GM21390 (cell line): Measurements from ENCODE around the gene CACNA1D.

ENCODE experiments used
- ATAC-seq: cut with Tn5 transposase; IDR thresholded peaks from one replicate; pipeline ENCODE4 v1.9.1; 2021; ENCODE audit not compliant: unreplicated experiment

Gene CACNA1D

DNA sequence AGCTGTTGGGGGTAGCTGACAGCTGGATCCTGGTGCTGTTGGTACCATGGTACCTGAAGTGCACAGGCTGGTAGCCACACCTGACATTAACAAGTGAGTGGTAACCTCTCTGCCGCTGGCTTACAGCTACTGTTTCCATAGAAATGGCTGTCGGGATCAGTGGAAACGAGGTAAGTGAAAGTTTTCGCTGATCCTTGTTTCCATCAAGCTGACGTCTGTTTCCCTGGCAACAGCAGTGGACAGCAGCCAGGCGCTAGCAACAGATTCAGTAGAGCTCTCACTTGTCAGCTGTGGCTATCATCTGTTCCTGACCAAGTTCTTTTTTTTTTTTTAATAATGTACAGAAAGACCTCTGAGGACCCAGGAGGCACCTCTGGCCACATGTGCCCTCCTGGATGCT is 185.6 kb downstream of the CACNA1D start:
- no peak for ATAC-seq

- no peak for ATAC-seq
These were observed 188.4 kb downstream of the CACNA1D start for GRCh38 chr3:53682807-53683206.

DNA sequence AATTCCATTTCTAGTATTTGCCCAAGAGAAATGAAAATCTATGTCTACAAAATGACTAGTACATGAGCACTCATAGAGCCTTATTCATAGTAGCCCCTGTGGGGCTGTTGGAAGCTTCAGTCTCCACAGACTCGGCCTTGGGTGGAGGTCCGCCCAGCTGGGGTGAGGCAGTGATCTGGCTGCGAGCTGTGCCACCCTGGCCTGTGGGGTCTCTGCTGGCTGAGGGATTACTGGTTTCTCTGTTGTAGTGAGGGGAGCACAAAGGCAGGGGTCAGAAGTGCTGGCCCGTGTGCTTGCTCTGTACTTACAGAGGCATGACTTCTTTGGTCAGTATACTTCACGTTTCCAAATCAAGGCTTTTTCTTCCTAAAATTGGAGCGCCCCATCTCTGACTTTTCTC is 193.7 kb downstream of the CACNA1D start:
- ATAC-seq = no peak

GRCh38 chr3:53688989-53689388 is 194.6 kb downstream of the CACNA1D start:
- ATAC-seq = no peak

DNA sequence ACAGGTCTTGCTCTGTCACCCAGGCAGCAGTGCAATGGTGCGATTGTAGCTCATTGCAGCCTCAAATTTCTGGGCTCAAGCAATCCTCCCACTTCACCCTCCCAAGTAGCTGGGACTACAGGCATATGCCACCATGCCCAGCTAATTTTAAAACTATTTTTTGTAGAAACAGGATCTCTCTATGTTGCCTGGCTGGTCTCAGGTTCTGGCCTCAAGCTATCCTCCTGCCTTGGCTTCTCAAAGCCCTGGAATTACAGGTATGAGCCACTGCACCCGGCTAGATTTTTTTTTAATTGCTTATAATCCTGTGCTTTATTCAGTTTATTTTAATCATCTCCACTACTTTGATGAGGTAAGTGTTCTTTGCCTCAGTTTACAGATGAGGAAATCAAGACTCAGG is 195.3 kb downstream of the CACNA1D start:
- no peak for ATAC-seq

- no peak for ATAC-seq
These were observed 196.1 kb downstream of the CACNA1D start for GRCh38 chr3:53690521-53690920.

- no peak for ATAC-seq
These were observed 196.9 kb downstream of the CACNA1D start for GRCh38 chr3:53691349-53691748.

DNA sequence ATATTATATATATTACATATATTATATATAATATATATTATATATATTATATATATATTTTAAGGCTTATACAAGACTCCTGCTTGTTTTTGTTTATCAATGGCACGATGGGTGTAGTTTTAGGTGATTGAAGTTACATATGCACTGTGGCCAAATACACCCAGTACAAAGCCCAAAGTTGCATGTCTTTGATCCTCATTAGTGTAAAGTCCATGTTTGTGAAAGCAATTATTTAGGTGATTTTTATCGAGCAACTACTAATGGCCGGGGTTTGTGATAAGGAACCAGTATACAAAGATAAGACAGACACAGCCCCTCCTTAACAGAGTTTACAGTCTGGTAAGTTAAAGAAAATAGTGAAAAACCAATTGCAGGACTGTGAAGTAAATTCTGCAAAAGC is 197.5 kb downstream of the CACNA1D start:
- no peak for ATAC-seq

- ATAC-seq = no peak
These were observed 199.0 kb downstream of the CACNA1D start for GRCh38 chr3:53693451-53693850.

GRCh38 chr3:53694046-53694445 is 199.6 kb downstream of the CACNA1D start:
- ATAC-seq = no peak

GRCh38 chr3:53694666-53695323 is 200.4 kb downstream of the CACNA1D start:
- ATAC-seq = no peak

DNA sequence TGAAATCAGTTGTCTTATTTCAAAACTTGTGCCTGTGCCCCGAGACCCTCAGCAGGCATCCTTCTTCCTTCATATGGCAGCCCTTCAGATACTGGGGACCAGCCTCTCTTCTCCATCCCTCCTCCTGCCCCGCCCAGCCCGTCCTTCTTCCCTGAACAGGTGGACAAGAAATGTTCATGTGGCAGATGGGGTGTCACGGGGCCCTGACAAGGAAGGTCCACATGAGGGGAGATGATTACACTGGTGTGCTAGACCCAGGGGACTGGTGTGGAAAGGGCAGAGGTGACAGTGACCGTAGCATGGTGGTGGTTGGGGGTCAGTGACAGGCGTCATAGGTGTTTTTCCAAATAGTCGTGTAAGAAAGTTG is 200.9 kb downstream of the CACNA1D start:
- no peak for ATAC-seq

GRCh38 chr3:53696401-53697172 is 202.2 kb downstream of the CACNA1D start:
- no peak for ATAC-seq

DNA sequence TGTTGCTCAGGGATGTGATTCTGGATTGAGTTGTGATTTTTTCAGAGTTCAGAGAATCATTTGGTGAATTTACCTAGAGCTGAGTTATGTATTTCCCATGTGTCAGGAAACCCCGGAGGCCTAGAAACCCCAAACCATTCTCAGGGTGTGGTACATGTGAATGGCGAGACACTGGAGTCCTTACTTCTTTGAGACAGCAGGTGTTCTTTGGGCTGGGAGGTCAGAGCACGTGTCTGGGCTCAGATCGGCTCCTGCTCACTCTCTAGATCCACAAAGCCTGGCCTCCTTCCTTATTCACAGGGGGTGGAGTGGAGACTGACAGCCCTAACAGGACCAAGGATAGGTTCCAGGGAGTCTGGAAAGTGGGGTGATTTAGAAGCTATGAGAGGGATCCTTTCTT is 206.0 kb downstream of the CACNA1D start:
- no peak for ATAC-seq

DNA sequence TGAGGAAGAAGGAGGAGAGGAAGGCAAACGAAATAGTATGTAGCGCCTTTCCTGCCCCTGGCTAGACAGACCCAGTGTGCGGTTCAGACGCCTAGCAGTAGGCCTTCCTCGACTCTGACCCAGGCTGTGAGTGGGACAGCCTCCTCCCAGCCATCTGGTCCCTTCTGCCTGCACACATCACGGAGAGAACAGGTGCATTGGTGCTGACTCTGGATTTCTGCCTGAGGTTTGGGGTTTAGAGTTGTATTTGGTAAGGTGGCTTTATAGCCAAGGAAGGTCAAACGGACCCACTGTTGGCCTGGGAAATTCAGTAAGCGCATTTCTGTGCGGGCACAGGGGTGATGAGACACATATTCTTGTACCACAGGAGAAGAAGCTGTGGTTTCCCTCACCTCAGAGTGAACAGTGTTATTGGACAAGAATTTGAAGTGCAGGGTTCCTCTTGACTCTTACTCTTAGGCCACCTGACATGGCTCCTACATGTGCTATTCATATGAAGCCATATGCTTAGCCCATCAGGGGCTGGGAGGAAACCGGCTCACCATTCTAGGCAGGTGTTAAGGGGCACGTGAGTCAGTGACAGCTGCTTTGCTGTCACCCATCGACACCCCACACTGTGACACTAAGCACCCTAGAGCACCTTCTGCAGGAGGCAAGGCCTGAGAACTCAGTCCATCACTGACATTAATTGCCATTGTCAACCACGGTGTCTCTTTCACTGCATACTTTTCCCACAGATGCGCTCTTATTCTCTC is 208.5 kb downstream of the CACNA1D start:
- no peak for ATAC-seq

GRCh38 chr3:53703630-53704362 is 209.4 kb downstream of the CACNA1D start:
- no peak for ATAC-seq

DNA sequence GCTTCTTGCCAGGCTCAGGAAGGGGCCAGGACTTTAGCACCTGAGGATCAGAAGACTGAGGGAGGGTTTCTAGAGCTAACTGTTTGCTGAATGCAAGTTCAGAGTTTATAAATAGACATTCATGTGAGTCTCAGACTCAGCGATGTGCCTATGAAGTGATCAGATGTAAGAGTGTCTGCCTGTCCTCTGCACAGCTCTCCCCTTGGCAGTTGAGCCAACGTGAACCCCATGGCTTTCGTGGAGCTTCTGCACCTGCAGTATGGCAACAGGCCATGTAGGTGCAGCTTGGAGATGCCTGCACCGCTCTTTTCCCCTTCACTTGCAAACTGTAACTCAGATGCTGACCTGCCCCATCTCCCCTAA is 209.9 kb downstream of the CACNA1D start:
- no peak for ATAC-seq

- ATAC-seq = no peak
These were observed 210.8 kb downstream of the CACNA1D start for GRCh38 chr3:53705024-53705745.

DNA sequence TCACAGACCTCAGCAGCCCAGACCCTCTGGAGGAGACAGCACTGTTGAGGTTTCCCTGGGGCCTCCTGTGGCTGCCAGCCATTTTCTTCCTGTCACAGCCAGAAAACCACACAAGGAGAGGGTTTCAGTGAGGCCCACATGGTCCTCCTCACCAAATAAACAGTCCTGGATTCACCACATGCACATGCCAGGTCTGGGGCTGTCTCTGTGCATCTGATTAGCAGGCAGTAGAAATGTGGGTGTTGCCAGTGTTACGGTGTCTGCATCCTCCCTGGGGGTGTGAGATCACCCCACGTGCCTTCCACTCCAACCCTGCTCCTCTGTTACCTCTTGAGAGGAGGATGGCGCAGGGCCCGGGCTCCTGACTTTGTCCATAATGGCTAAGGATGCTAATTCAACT is 211.4 kb downstream of the CACNA1D start:
- ATAC-seq = no peak

DNA sequence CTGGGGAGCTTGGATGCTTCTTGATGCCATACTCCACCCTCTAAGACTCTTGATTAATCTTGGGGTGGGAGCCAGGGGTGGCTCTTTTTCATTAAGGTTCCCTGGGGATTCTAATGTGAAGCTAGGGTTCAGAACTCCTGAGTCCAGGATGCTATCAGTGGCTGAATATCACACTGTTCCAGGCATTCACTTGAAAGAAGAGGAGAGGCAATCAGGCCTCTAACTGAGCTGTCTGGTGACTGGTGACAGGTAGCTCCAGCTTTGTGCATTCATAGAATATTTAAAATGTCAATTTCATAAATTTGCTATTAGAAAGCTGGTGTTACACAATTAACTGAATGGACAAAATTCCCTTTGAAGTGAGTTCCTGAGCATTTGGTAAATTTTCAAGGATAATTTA is 212.8 kb downstream of the CACNA1D start:
- ATAC-seq = no peak
